GM21360 (cell line): ENCODE results near the gene KLHL13.
"Not testable (repeated sequence)": the region's sequence is repeated elsewhere in the genome, so short reads cannot be mapped to it uniquely, and the experiment has no call there.

Experiments used
- ATAC-seq: cut with Tn5 transposase; IDR thresholded peaks from one replicate; pipeline ENCODE4 v1.9.1; 2021; ENCODE audit warnings: mild to moderate bottlenecking, moderate library complexity; ENCODE audit not compliant: unreplicated experiment

KLHL13 gene

GRCh38 chrX:117996408-117996807 is 120.2 kb downstream of the KLHL13 start:
- no peak for ATAC-seq

DNA sequence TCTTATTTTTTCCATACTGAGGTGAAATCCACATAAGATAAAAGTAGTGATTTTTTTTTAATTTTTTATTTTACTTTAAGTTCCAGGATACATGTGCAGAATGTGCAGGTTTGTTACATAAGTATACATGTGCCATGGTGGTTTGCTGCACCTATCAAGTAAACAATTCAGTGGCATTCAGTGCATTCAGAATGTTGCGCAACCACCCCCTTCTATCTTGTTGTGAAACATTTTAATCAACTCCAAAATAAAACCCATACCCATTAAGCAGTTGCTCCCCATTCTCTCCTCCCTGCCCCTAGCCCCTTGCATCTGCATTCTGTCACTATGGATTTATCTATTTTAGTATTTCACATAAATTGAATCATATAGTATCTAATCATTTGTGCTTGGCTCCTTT is 121.2 kb downstream of the KLHL13 start:
- no peak for ATAC-seq

DNA sequence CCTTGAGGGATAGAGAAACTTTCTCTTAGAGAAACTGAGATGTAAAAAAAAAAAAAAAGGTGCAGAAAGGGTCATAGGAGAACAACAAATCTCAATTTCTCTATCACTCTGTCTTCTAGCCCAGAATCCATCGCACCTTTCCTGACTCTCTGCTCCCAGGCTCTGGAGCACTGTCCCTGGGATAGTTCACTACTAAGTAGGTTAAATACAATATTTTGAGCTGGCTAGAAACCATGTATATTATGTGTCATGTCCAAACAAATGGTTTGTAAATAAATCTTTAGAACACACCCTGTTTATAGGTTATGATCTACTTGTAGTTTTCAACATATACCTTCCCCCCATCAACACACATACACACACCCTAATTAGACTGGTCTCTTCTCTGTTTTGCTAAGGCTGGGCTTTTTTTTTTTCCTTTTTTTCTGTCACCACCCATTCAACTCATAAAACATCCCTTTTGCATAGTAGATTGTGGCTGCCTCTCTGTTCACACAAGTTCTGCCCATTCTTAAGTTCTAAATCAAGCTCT is 124.4 kb downstream of the KLHL13 start:
- no peak for ATAC-seq

GRCh38 chrX:117990438-117990837 is 126.2 kb downstream of the KLHL13 start:
- no peak for ATAC-seq

DNA sequence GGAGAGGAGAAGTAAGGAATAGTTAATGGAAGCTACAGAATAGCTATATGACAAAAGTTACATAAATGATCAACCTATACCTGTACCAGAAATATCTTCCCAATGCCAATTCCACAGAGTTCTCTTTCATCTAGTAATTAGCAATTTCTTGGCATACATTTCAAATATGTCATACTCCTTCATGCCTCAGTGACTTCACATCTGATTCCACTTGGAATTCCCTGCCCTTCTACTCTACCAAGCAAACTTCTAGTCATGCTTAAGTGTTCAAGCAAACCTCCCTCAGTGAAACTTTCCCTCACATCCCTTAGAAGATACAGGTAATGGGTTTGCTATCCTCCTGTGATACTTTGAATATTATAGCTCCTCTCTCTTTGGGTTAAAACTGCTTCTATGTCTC is 127.1 kb downstream of the KLHL13 start:
- ATAC-seq = no peak

DNA sequence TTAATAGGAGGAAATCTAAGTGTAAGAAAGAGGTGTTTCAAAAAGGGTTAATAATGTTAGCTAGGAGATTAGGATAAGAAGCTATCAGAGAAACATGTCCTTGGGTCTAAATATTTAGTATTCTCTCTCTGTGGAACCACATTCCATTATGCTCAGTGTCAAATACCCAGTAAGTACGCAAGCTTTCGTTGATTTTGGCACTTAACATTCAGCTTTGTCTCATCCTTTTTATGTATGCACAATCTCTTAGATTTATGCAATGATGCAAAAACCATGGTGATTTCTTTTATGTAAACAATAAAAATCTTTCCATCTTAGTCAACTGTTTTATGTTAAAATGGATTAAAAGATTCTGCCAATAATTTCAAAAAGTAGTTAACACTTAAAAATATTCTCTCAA is 129.2 kb downstream of the KLHL13 start:
- no peak for ATAC-seq

DNA sequence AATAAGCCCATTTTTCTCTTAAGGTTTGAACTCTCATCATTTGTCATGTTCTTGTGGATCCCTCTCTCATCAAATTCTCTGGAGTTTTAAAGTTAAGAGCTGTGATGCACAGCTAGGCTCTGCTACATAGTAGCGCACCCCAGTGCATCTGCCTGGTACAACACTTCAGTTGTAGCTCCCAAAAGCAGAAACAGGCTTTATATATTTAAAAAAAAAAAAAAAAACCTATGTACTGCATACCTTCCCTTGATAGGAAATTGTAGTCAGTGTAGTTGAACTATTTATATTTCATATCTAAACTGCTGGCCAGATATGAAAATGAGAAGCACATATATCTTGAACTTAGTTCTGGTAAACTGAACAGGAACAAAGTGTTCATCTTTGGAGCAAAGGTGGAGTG is 131.4 kb downstream of the KLHL13 start:
- no peak for ATAC-seq

DNA sequence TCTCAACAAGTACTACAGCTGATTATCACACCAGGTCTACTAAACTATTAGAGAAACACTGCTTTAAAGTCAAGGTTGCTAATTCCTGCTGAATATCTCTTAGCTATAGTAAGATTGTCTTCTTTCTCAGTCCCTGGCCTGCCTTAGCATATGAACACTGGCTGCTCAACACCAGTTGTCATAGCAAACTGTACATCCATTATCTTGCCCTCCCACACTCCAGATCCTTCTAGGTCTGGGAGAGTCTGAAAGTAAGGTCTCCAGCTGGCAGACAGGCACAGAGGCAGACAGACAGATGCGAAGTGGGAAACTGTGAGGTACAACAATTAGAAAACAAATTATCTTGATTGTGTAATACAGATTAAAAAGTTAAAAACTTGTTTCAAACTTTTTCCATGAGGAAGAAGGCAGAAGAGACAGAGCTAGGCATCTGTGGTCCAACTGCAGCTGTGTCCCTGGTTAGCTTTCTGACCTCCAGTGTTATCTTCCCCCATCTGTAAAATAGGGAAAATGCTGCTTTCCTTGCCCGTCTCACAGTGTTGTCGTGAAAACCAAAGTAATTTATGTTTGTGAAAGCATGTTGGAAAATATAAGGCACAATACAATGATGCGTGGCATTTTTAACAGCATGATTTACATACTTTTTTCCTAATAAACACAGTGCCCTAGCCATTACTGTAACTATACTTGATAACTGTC is 133.8 kb downstream of the KLHL13 start:
- no peak for ATAC-seq

DNA sequence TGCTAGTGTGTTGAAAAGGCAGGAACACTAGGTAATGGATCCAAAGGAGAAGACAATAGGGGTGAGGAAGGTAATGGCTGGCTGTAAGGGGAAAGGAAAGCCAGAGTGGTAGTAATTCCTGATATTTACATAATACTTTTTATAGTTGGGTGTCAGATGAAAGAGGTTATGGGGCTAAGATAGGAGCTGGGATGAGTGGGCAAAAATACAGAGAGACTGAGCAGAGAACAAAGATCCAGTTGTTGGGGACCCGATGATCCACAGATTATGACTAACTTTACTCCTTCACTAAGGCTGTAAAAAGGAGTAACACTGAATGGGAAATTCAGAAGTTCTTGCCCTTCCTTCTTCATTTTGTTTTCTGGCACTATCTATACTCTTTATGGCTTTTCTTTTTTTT is 138.2 kb downstream of the KLHL13 start:
- ATAC-seq = no peak

- no peak for ATAC-seq
These were observed 139.1 kb downstream of the KLHL13 start for GRCh38 chrX:117977526-117977925.

DNA sequence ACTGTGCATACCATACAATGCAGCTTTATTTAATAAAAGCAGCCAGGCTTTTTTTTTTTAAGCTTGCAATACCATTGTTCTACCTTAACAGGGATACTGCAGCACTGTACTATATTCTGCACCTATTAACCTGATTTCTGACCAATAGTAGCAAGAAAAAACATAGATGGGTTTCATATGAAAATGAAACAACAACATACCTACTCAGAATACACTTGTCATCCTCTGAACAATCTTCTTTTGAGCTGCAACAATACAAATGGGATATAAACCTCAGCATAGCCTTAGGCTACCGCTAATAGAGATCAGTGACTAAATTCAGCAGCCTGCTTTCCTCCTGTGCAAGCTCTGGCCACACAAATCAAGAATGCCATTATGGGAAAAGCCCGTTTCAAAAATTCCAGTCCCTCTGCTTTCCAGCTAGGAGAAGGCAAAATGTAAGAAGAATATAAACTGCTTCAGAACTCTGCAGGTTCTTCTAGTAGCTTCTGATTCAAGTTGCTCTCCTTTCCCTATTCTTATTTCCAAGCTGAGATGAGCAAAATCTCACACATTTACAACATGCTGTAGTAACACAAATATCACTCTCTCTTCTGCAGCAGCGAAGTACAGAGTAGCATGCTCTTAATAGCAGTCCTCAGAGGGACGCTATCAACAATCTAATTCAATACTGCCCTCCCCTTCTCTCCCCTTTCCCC is 143.4 kb downstream of the KLHL13 start:
- ATAC-seq = no peak

DNA sequence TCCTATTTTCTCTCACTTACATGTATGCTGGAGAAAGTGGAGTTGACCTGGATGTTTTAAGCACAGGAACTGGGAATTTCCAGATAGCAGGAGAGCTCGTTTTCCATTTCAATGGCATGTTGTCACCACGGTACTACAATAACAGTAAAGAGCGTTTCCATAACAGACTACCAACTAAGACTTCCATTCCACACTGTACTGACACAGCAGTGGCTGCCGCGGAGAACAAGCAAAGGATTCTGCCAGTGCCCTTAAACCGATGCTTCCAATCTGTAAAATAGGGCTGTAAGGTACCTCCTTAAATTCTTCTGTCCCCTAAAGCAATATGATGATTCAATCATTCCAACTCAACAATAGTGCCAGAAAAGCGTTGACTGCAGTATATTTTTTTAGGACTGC is 143.9 kb downstream of the KLHL13 start:
- no peak for ATAC-seq

- ATAC-seq = no peak
These were observed 146.8 kb downstream of the KLHL13 start for GRCh38 chrX:117969782-117970181.

DNA sequence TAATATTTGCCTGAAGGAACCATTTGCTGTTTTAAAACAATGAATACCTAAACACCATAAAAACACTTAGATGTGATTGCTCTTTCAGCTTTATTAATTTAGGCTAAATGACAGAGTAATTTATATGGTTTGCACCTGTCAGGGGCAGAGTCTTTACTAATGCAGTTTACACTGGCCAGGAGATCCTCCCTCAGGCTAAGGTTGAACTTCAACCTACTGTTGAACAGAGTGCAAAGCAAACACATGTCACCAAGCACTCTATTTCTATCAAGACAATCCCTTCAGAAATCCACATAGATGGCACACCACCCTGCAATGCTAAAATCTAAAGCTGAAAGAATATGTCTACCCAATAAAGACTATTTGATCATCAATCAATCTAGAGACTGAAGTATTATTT is 147.3 kb downstream of the KLHL13 start:
- ATAC-seq = no peak

DNA sequence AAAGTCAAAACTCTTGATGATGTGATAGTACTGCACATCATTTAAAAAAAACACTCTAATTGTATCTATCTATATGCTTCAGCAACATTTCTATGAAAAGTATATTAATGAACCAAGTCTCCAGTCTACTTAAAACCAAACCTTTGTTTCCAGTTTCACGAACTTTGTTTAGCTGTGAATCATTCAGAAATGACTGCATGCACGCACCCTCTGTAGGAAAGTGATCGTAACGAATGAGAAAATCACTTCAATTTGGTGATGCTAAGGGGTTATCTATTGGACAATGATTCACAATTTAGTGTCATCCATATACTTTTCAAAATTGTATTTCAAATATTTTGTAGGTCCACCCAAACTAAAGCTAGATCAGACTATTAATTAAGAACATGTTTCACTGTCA is 157.6 kb downstream of the KLHL13 start:
- ATAC-seq = no peak

DNA sequence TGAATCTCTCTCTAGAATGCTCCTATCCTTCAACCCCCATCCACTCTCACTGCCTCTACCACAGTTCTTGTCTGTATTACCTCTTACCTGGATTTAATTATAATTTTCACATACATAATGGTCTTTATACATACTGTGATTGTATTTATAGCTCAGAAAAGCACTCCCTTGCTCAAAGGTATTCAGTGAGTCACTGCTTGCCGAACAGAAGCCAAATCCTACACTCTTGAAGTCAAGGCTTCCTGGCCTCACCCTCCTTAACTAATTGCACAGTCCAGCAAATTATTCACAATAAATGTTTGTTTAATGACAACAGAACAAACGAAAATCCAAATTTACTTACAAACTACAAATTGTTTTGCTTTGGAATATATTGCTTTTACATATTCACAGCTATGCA is 159.5 kb downstream of the KLHL13 start:
- ATAC-seq = no peak

- ATAC-seq = not testable (repeated sequence)
These were observed 177.3 kb downstream of the KLHL13 start for GRCh38 chrX:117939296-117939695.

DNA sequence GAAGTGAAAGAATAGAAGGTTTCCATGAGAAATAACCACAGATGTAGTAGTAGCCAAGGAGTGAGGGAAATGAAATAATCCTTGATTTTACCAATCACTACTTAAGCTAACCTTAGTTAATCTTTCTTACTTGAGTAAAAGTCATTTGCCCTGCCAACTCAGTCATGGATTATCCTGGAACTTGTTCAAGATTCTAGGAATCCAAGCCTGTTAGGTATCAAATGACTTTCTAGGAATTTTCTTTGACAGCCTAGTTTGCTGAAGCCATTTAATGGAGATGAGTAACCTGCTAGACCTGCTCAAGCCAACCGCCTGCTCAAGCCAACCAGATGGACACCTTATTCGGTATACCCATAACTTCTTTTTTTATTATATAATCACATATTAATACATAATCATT is 180.5 kb downstream of the KLHL13 start:
- ATAC-seq = no peak

- not testable (repeated sequence) for ATAC-seq
These were observed 186.5 kb downstream of the KLHL13 start for GRCh38 chrX:117930116-117930515.

GRCh38 chrX:117919755-117920154 is 196.9 kb downstream of the KLHL13 start:
- no peak for ATAC-seq

DNA sequence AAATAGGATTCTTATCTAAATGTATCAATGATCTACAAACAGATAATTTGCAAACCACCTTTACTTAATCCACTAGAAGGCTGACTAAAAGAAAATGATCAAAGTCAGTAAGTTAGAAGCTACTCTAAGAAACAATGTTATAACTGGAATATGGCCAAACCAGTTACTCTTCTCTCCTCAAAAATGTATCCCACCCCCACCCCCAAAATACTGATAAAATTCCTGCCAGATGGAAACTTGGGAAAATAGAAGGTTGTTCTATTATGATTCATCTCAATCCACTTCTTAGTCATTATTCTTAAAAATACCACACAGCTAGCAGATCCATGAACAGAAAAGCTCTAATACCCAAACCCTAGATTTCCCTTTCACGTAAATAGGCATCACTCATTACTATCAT is 206.4 kb downstream of the KLHL13 start:
- no peak for ATAC-seq

DNA sequence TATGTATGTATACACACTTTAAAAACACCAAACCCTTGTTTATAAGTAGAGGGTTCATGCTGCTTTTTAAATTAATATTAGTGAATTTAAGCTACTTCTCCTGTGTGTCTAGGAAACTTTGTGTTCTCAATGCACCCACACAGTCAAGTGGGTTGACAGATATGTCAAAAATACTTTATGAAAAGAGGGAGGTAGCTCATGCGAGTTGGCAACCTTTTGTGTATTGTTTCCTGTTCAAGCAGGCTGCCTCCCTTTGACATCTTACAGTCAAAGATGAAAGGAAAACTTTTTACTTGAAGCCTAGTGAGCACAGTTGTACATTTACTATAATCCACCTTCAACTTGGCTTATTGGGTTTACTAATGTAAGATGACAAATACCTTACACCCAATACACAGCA is 218.4 kb downstream of the KLHL13 start:
- no peak for ATAC-seq
